ENCODE results near the gene GALNT9.
"Not testable (repeated sequence)": the region's sequence is repeated elsewhere in the genome, so short reads cannot be mapped to it uniquely, and the experiment has no call there.

Gene GALNT9

GRCh38 chr12:132358241-132359225 is 29.1 kb upstream of the GALNT9 start:
- H3K4me3 ChIP-seq (ENCODE audit: insufficient read depth, low read depth, low read length); H3K36me3 ChIP-seq (ENCODE audit: control insufficient read depth, insufficient read depth, low read length); H3K9me3 ChIP-seq (ENCODE audit: control insufficient read depth, low read length); H3K27ac ChIP-seq (ENCODE audit: insufficient read depth, low read depth, low read length, poor library complexity, severe bottlenecking); H3K4me1 ChIP-seq (ENCODE audit: control insufficient read depth, insufficient read depth, low read length): not testable (repeated sequence)
- H3K27me3 ChIP-seq (ENCODE audit: control insufficient read depth, insufficient read depth, low read length, poor library complexity, severe bottlenecking), result peaks cover 12% of the 10 kb centered on the region
- WGBS, 2 experiments, result 89 to 90% methylated on average over 52 to 56 of the region's 57 CpGs

DNA sequence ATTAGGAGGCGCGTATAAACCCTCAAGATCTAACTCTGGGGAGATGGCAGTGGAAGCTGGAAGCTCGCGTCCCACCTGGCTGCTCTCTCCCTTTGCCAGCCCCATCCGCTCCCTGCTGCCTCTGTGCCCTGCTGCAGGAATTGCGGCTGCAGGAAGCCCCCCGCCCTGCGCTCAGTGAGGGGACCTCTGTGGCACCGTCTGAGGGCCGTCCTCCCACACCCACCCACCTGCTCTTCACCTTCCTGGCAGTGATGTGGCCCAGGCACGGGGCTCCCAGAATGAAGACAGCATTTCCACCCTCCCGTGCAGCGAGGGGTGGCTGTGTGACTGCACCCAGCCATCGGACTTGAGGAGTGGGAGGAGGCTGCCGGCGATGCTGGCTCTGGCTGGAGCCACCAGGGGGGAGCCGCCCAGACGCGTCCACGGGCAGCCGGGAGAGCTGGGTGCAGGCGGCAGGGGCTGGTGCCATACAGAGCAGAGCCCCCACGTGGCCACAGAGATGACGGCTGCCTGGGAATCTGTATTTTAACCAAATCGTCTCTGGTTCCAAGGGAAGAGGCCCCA is 28.3 kb upstream of the GALNT9 start:
- Histone ChIP-seq H3K4me3 (ENCODE audit: insufficient read depth, low read depth, low read length) (no peak overlapping the region), H3K9me3 (ENCODE audit: control insufficient read depth, low read length) (no peaks in the 10 kb centered on the region), H3K27me3 (ENCODE audit: control insufficient read depth, insufficient read depth, low read length, poor library complexity, severe bottlenecking) (peaks cover 12% of the 10 kb centered on the region), H3K27ac (ENCODE audit: insufficient read depth, low read depth, low read length, poor library complexity, severe bottlenecking) (no peak overlapping the region), H3K4me1 (ENCODE audit: control insufficient read depth, insufficient read depth, low read length) (no peaks in the 10 kb centered on the region), H3K36me3 (ENCODE audit: control insufficient read depth, insufficient read depth, low read length) (no peaks in the 10 kb centered on the region)
- 84 to 85% methylated on average over 25 of the region's 25 CpGs for WGBS, 2 experiments

- Histone ChIP-seq H3K27me3 (ENCODE audit: control insufficient read depth, insufficient read depth, low read length, poor library complexity, severe bottlenecking) (peaks cover 12% of the 10 kb centered on the region), H3K27ac (ENCODE audit: insufficient read depth, low read depth, low read length, poor library complexity, severe bottlenecking) (no peak overlapping the region), H3K36me3 (ENCODE audit: control insufficient read depth, insufficient read depth, low read length) (no peaks in the 10 kb centered on the region), H3K4me1 (ENCODE audit: control insufficient read depth, insufficient read depth, low read length) (no peaks in the 10 kb centered on the region), H3K9me3 (ENCODE audit: control insufficient read depth, low read length) (no peaks in the 10 kb centered on the region), H3K4me3 (ENCODE audit: insufficient read depth, low read depth, low read length) (no peak overlapping the region)
- WGBS, 2 experiments, result 74 to 76% methylated on average over 37 of the region's 37 CpGs
Observed at GRCh38 chr12:132356691-132357622, 27.6 kb upstream of the GALNT9 start.

DNA sequence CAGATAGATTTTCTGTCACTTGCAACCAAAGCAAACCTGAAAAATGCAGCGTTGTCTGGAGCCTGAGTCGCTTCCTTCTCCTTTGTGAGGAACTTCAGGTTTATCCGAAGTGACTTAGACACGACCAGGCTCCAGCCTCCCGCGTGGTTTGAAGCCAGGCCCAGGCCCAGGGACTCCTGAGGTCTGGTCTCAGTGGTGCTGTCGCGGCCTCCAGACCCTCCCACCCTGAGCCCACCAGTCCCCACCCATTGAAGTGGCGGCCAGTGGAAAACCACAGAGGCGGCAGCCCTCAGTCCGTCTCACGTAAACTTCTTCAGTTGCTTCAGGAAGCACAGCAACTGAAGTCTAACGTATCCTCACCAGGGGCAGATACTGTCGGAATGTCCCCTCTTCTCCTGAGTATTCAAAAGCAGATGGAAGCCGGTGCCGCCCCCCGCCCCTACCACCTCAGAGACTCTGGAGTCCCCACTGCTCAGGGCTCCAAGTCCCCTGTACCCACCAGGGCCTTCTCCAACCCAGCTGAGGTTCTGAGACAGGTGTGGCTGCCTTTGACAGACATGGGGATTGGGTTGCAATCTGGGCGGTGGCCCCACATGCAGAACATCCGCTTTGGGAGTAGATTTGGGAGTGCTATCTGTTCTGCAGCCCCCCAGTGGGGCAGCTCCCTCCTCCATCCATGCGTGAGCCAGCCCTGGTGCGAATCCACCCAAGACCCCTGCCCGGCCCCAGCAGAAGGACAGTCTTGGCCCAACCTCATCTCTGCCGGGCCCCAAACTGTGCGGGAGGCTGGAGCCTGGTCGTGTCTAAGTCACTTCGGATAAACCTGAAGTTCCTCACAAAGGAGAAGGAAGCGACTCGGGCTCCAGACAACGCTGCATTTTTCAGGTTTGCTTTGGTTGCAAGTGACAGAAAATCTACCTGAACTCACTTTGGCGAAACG is 26.6 kb upstream of the GALNT9 start:
- Histone ChIP-seq H3K36me3 (ENCODE audit: control insufficient read depth, insufficient read depth, low read length) (no peaks in the 10 kb centered on the region), H3K27ac (ENCODE audit: insufficient read depth, low read depth, low read length, poor library complexity, severe bottlenecking) (no peak overlapping the region), H3K27me3 (ENCODE audit: control insufficient read depth, insufficient read depth, low read length, poor library complexity, severe bottlenecking) (peaks cover 12% of the 10 kb centered on the region), H3K4me1 (ENCODE audit: control insufficient read depth, insufficient read depth, low read length) (no peaks in the 10 kb centered on the region), H3K4me3 (ENCODE audit: insufficient read depth, low read depth, low read length) (no peak overlapping the region), H3K9me3 (ENCODE audit: control insufficient read depth, low read length) (no peaks in the 10 kb centered on the region)
- WGBS, 2 experiments, result 82 to 86% methylated on average over 31 of the region's 31 CpGs

DNA sequence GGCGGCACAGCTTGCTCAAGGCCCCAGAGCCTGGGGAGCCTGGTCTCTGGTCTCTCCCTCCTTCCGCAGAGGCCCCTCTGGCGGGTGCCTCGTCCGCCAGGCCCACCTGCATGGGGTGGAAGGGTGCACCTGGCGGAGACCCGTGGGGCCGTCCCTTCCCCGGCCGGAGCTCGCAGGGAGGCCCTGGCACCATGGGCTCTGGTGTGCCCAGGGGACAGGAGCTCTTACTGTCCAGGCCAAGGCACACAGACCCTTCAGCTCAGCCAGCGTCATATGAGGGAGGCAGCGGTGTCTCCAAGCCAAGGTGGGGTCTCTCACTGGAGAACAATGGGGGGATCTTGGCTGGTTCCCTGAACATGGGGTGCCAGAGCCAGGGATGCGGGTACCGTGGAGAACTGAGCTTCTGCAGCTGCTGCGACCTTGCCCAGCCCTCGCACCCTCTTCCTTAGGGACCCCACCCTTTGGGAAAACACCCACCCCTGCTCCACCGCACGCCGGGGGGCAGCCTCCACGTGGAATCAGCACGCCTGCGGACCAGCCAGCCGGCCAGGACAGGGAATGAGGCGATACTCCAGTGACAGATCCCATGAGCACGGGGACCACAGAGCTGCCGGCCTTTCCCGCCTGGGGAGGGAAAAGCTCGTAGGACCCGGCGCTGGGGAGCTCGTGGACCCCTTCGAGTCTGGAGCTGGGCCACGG is 25.7 kb upstream of the GALNT9 start:
- Histone ChIP-seq H3K4me1 (ENCODE audit: control insufficient read depth, insufficient read depth, low read length) (no peaks in the 10 kb centered on the region), H3K9me3 (ENCODE audit: control insufficient read depth, low read length) (no peaks in the 10 kb centered on the region), H3K27ac (ENCODE audit: insufficient read depth, low read depth, low read length, poor library complexity, severe bottlenecking) (no peak overlapping the region), H3K4me3 (ENCODE audit: insufficient read depth, low read depth, low read length) (no peak overlapping the region), H3K36me3 (ENCODE audit: control insufficient read depth, insufficient read depth, low read length) (no peaks in the 10 kb centered on the region), H3K27me3 (ENCODE audit: control insufficient read depth, insufficient read depth, low read length, poor library complexity, severe bottlenecking) (peaks cover 12% of the 10 kb centered on the region)
- 88 to 89% methylated on average over 34 of the region's 34 CpGs for WGBS, 2 experiments

- WGBS, 2 experiments, result 91% methylated on average over 43 of the region's 43 CpGs
- Histone ChIP-seq H3K36me3 (ENCODE audit: control insufficient read depth, insufficient read depth, low read length) (no peaks in the 10 kb centered on the region), H3K27ac (ENCODE audit: insufficient read depth, low read depth, low read length, poor library complexity, severe bottlenecking) (no peak overlapping the region), H3K4me1 (ENCODE audit: control insufficient read depth, insufficient read depth, low read length) (no peaks in the 10 kb centered on the region), H3K27me3 (ENCODE audit: control insufficient read depth, insufficient read depth, low read length, poor library complexity, severe bottlenecking) (peaks cover 12% of the 10 kb centered on the region), H3K9me3 (ENCODE audit: control insufficient read depth, low read length) (peaks cover 2% of the 10 kb centered on the region), H3K4me3 (ENCODE audit: insufficient read depth, low read depth, low read length) (no peak overlapping the region)
Observed at GRCh38 chr12:132354211-132354981, 25.0 kb upstream of the GALNT9 start.

- H3K36me3 ChIP-seq (ENCODE audit: control insufficient read depth, insufficient read depth, low read length), result no peaks in the 10 kb centered on the region
- WGBS, 2 experiments, result 88% methylated on average over 15 of the region's 15 CpGs
- peaks cover 12% of the 10 kb centered on the region for H3K27me3 ChIP-seq (ENCODE audit: control insufficient read depth, insufficient read depth, low read length, poor library complexity, severe bottlenecking)
- peaks cover 2% of the 10 kb centered on the region for H3K9me3 ChIP-seq (ENCODE audit: control insufficient read depth, low read length)
- H3K4me1 ChIP-seq (ENCODE audit: control insufficient read depth, insufficient read depth, low read length), result no peaks in the 10 kb centered on the region
- H3K27ac ChIP-seq (ENCODE audit: insufficient read depth, low read depth, low read length, poor library complexity, severe bottlenecking), result no peak overlapping the region
- no peak overlapping the region for H3K4me3 ChIP-seq (ENCODE audit: insufficient read depth, low read depth, low read length)
Observed at GRCh38 chr12:132353811-132354210, 24.4 kb upstream of the GALNT9 start.

DNA sequence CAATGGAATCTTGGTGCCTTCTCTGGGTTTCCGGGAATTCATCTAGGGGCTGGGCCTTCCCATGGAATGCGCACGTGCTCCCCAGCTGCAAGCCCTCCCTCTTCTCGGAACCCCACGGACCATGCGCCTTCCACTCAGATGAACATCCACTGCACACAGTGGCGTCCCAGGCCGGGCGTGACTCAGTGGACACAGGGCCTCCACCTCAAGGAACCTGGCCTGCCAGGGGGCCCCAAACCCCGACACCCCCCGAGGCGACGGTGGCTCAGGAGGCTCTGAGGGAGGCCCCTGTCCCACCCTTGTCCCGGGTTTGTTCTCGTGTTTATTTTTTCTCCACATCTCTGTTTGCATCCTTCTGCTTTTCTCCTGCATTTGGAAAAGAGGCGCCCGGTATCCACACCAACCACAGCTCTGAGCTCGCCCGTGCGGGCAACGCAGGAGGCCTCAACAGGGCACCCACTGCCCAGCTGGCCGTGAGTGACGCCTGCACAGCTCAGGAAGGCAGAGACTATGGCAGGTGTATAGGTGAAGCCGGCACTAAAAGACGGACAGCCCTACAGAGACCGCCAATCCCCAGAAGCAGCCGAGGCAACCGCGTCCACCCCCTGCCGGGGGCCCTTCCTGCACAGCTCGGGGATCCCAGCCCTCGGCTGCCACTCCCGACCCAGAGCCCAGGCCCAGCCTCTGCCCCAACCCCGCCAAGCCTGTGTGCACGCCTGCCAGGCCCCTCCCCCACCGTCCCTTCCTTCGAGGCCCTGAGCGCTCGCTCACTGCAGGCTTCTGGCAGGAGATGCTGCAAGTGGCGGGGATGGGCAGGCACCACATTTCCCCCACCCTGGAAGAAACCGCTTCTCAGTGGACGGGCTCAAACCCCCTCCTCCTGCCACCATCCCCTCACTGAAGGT is 23.8 kb upstream of the GALNT9 start:
- Histone ChIP-seq H3K9me3 (ENCODE audit: control insufficient read depth, low read length) (peaks cover 4% of the 10 kb centered on the region), H3K4me1 (ENCODE audit: control insufficient read depth, insufficient read depth, low read length) (no peaks in the 10 kb centered on the region), H3K27ac (ENCODE audit: insufficient read depth, low read depth, low read length, poor library complexity, severe bottlenecking) (no peak overlapping the region), H3K27me3 (ENCODE audit: control insufficient read depth, insufficient read depth, low read length, poor library complexity, severe bottlenecking) (peaks cover 12% of the 10 kb centered on the region), H3K36me3 (ENCODE audit: control insufficient read depth, insufficient read depth, low read length) (no peaks in the 10 kb centered on the region), H3K4me3 (ENCODE audit: insufficient read depth, low read depth, low read length) (no peak overlapping the region)
- 81 to 82% methylated on average over 40 to 42 of the region's 42 CpGs for WGBS, 2 experiments

All from ectodermal cell (in vitro differentiated cells).